CD4-positive, CD25-positive, alpha-beta regulatory T cell (primary cell): Measurements from ENCODE around the gene AASS. TPM values are rescaled to one million over a fixed set of nuclear protein-coding genes. Genes with fewer than 3 reads are reported as not detected.

ENCODE experiments used
- ATAC-seq, 2 donors: fragments of 150-1000 bp; cut with Tn5 transposase; one replicate each; pipeline ENCODE4 v1.10.0; 2021; ENCODE audit warnings: low read depth in 2 of 2, moderate number of reproducible peaks in 2 of 2, moderate library complexity in 1 of 2
- DNase-seq, 3 donors: peaks; one replicate each; pipeline versions ENCODE4 v3.0.0 to v3.0.0-alpha.2; 2012 to 2022; ENCODE audit warnings: mixed read lengths in 1 of 3
- H3K27ac ChIP-seq: one replicate; pipeline ENCODE4 v1.7.0; 2013; ENCODE audit warnings: mild to moderate bottlenecking, low read length; ENCODE audit not compliant: insufficient read depth, poor library complexity, severe bottlenecking
- H3K27me3 ChIP-seq: one replicate; pipeline ENCODE4 v1.7.0; 2013; ENCODE audit warnings: low read length; ENCODE audit not compliant: control insufficient read depth, insufficient read depth
- H3K36me3 ChIP-seq: one replicate; pipeline ENCODE4 v1.7.0; 2013; ENCODE audit warnings: mild to moderate bottlenecking, low read length, moderate library complexity; ENCODE audit not compliant: control insufficient read depth, insufficient read depth
- H3K4me1 ChIP-seq: 2 replicates; pipeline ENCODE4 v1.7.0; 2013; ENCODE audit warnings: mild to moderate bottlenecking, low read length; ENCODE audit not compliant: insufficient read depth, control insufficient read depth, poor library complexity, severe bottlenecking
- H3K4me3 ChIP-seq: one replicate; pipeline ENCODE4 v1.7.0; 2013; ENCODE audit warnings: low read depth, mild to moderate bottlenecking, low read length, moderate library complexity
- H3K9me3 ChIP-seq, 2 experiments: 1 replicate in 1 of 2; 2 replicates in 1 of 2; pipeline ENCODE4 v1.7.0; 2013; ENCODE audit warnings: low read length in 2 of 2, mild to moderate bottlenecking in 1 of 2, moderate library complexity in 1 of 2; ENCODE audit not compliant: control insufficient read depth in 2 of 2
- H3K27ac Mint-ChIP-seq, 3 donors: one replicate each; pipeline ENCODE4 v1.8.0; 2020 to 2022; ENCODE audit warnings: mild to moderate bottlenecking in 3 of 3, mixed read lengths in 3 of 3, moderate library complexity in 2 of 3
- H3K27me3 Mint-ChIP-seq: one replicate; pipeline ENCODE4 v1.8.0; 2022; ENCODE audit warnings: mild to moderate bottlenecking, mixed read lengths
- H3K36me3 Mint-ChIP-seq: one replicate; pipeline ENCODE4 v1.8.0; 2020; ENCODE audit warnings: mixed read lengths
- H3K4me1 Mint-ChIP-seq, 4 donors: one replicate each; pipeline ENCODE4 v1.8.0; 2020 to 2022; ENCODE audit warnings: mixed read lengths in 4 of 4, mild to moderate bottlenecking in 1 of 4
- H3K4me3 Mint-ChIP-seq, 4 donors: one replicate each; pipeline ENCODE4 v1.8.0; 2020 to 2022; ENCODE audit warnings: mild to moderate bottlenecking in 4 of 4, mixed read lengths in 4 of 4, moderate library complexity in 3 of 4
- H3K9me3 Mint-ChIP-seq, 7 donors: one replicate each; pipeline ENCODE4 v1.8.0; 2020 to 2022; ENCODE audit warnings: mixed read lengths in 7 of 7, mild to moderate bottlenecking in 3 of 7, moderate library complexity in 2 of 7
- polyA plus RNA-seq, 4 donors: library from polyadenylated mRNA; unstranded; fragments of 300-500 nt; fragmentation: Illumina TruSeq; gene quantifications; one replicate each; pipeline ENCODE4 v1.2.3, GENCODE V29; 2021
- total RNA-seq: library from RNA; stranded (reverse); gene quantifications from one replicate; pipeline ENCODE4 v1.2.3, GENCODE V29; 2022

AASS gene
- total and polyA plus RNA-seq, 5 donors from 2014 or later = 1.2 to 3.1 (median 1.7) TPM

GRCh38 chr7:122072924-122073599 is 71.0 kb downstream of the AASS start:
- Histone ChIP-seq H3K9me3 (no peaks in the 10 kb centered on the region), H3K4me3 (no peak overlapping the region), H3K27me3 (no peaks in the 10 kb centered on the region), H3K27ac (no peak overlapping the region), H3K36me3 (no peaks in the 10 kb centered on the region), H3K4me1 (no peaks in the 10 kb centered on the region)
- Mint-ChIP-seq H3K4me3 (no peak overlapping the region), H3K9me3 (peaks cover 0 to 8% (median 1%) of the 10 kb centered on the region in 7 donors), H3K4me1 (no peaks in the 10 kb centered on the region), H3K27ac (no peak overlapping the region), H3K27me3 (no peaks in the 10 kb centered on the region), H3K36me3 (peaks cover 6% of the 10 kb centered on the region)
- DNase-seq (no peak), ATAC-seq (no peak)

- Mint-ChIP-seq H3K4me3 (no peak overlapping the region), H3K27ac (no peak overlapping the region), H3K36me3 (peaks cover 6% of the 10 kb centered on the region), H3K9me3 (peaks cover 0 to 8% (median 1%) of the 10 kb centered on the region in 7 donors), H3K4me1 (no peaks in the 10 kb centered on the region), H3K27me3 (no peaks in the 10 kb centered on the region)
- DNase-seq = no peak
- Histone ChIP-seq H3K4me3 (no peak overlapping the region), H3K36me3 (no peaks in the 10 kb centered on the region), H3K27ac (no peak overlapping the region), H3K27me3 (no peaks in the 10 kb centered on the region), H3K4me1 (no peaks in the 10 kb centered on the region), H3K9me3 (no peaks in the 10 kb centered on the region)
- ATAC-seq = no peak
Observed at GRCh38 chr7:122072272-122072671, 71.8 kb downstream of the AASS start.

- Mint-ChIP-seq H3K4me1 (no peaks in the 10 kb centered on the region), H3K4me3 (no peak overlapping the region), H3K9me3 (peaks cover 0 to 8% (median 1%) of the 10 kb centered on the region in 7 donors), H3K27ac (no peak overlapping the region), H3K36me3 (no peaks in the 10 kb centered on the region), H3K27me3 (no peaks in the 10 kb centered on the region)
- ATAC-seq (no peak), DNase-seq (no peak)
- Histone ChIP-seq H3K4me1 (no peaks in the 10 kb centered on the region), H3K36me3 (no peaks in the 10 kb centered on the region), H3K27ac (no peak overlapping the region), H3K9me3 (no peaks in the 10 kb centered on the region), H3K27me3 (no peaks in the 10 kb centered on the region), H3K4me3 (no peak overlapping the region)
Observed at GRCh38 chr7:122070834-122071233, 73.2 kb downstream of the AASS start.

- H3K9me3 Mint-ChIP-seq = peaks cover 0 to 6% (median 0%) of the 10 kb centered on the region in 7 donors
- no peaks in the 10 kb centered on the region for H3K4me1 ChIP-seq
- H3K36me3 ChIP-seq = no peaks in the 10 kb centered on the region
- DNase-seq = no peak
- H3K27ac ChIP-seq = no peak overlapping the region
- H3K4me3 ChIP-seq = no peak overlapping the region
- H3K4me1 Mint-ChIP-seq = no peaks in the 10 kb centered on the region
- no peaks in the 10 kb centered on the region for H3K27me3 ChIP-seq
- H3K9me3 ChIP-seq = no peaks in the 10 kb centered on the region
- H3K27me3 Mint-ChIP-seq = no peaks in the 10 kb centered on the region
- H3K36me3 Mint-ChIP-seq = no peaks in the 10 kb centered on the region
- H3K4me3 Mint-ChIP-seq = no peak overlapping the region
- no peak for ATAC-seq
- H3K27ac Mint-ChIP-seq = no peak overlapping the region
Observed at GRCh38 chr7:122070062-122070461, 74.0 kb downstream of the AASS start.

GRCh38 chr7:122068999-122069398 is 75.0 kb downstream of the AASS start:
- ATAC-seq (no peak), DNase-seq (no peak)
- Histone ChIP-seq H3K36me3 (no peaks in the 10 kb centered on the region), H3K9me3 (no peaks in the 10 kb centered on the region), H3K4me3 (no peak overlapping the region), H3K27me3 (no peaks in the 10 kb centered on the region), H3K4me1 (no peaks in the 10 kb centered on the region), H3K27ac (no peak overlapping the region)
- no peaks in the 10 kb centered on the region for H3K4me1 Mint-ChIP-seq
- no peak overlapping the region for H3K4me3 Mint-ChIP-seq
- H3K36me3 Mint-ChIP-seq = no peaks in the 10 kb centered on the region
- H3K27me3 Mint-ChIP-seq = no peaks in the 10 kb centered on the region
- peaks cover 0 to 2% (median 0%) of the 10 kb centered on the region in 7 donors for H3K9me3 Mint-ChIP-seq
- H3K27ac Mint-ChIP-seq = no peak overlapping the region

GRCh38 chr7:122068046-122068445 is 76.0 kb downstream of the AASS start:
- H3K27ac ChIP-seq = no peak overlapping the region
- H3K4me1 ChIP-seq = no peaks in the 10 kb centered on the region
- no peaks in the 10 kb centered on the region for H3K9me3 ChIP-seq
- H3K36me3 ChIP-seq = no peaks in the 10 kb centered on the region
- no peaks in the 10 kb centered on the region for H3K27me3 ChIP-seq
- H3K27me3 Mint-ChIP-seq = no peaks in the 10 kb centered on the region
- no peaks in the 10 kb centered on the region for H3K4me1 Mint-ChIP-seq
- H3K4me3 Mint-ChIP-seq = no peak overlapping the region
- H3K36me3 Mint-ChIP-seq = no peaks in the 10 kb centered on the region
- DNase-seq (no peak), ATAC-seq (no peak)
- H3K9me3 Mint-ChIP-seq = peaks cover 0 to 2% (median 0%) of the 10 kb centered on the region in 7 donors
- H3K27ac Mint-ChIP-seq = no peak overlapping the region
- H3K4me3 ChIP-seq = no peak overlapping the region

- Mint-ChIP-seq H3K27ac (no peak overlapping the region), H3K4me3 (no peak overlapping the region), H3K36me3 (no peaks in the 10 kb centered on the region), H3K9me3 (peaks cover 0 to 1% (median 0%) of the 10 kb centered on the region in 7 donors), H3K4me1 (no peaks in the 10 kb centered on the region), H3K27me3 (no peaks in the 10 kb centered on the region)
- Histone ChIP-seq H3K4me3 (no peak overlapping the region), H3K27ac (no peak overlapping the region), H3K4me1 (no peaks in the 10 kb centered on the region), H3K36me3 (no peaks in the 10 kb centered on the region), H3K27me3 (no peaks in the 10 kb centered on the region), H3K9me3 (no peaks in the 10 kb centered on the region)
- no peak for ATAC-seq
- no peak for DNase-seq
Observed at GRCh38 chr7:122067077-122067476, 77.0 kb downstream of the AASS start.

GRCh38 chr7:122064971-122065370 is 79.1 kb downstream of the AASS start:
- DNase-seq (no peak), ATAC-seq (no peak)
- Histone ChIP-seq H3K27ac (no peak overlapping the region), H3K4me3 (no peak overlapping the region), H3K4me1 (no peaks in the 10 kb centered on the region), H3K36me3 (no peaks in the 10 kb centered on the region), H3K27me3 (no peaks in the 10 kb centered on the region), H3K9me3 (no peaks in the 10 kb centered on the region)
- Mint-ChIP-seq H3K9me3 (peaks cover 0 to 1% (median 0%) of the 10 kb centered on the region in 7 donors), H3K36me3 (no peaks in the 10 kb centered on the region), H3K27ac (no peak overlapping the region), H3K4me3 (no peak overlapping the region), H3K4me1 (no peaks in the 10 kb centered on the region), H3K27me3 (no peaks in the 10 kb centered on the region)
